GM23338 (cell line): ENCODE data around the gene RCSD1. TPM values are rescaled to one million over a fixed set of nuclear protein-coding genes. Genes with fewer than 3 reads are reported as not detected.
"Not testable (repeated sequence)": the region's sequence is repeated elsewhere in the genome, so short reads cannot be mapped to it uniquely, and the experiment has no call there.

Source experiments
- ATAC-seq: fragments of 200-7000 bp; cut with Tn5 transposase; 3 replicates; pipeline ENCODE4 v1.9.1; 2020
- DNase-seq: peaks from one replicate; pipeline ENCODE4 v3.0.0-alpha.2; 2015; ENCODE audit warnings: low spot score
- H2AFZ ChIP-seq: fragments of 200-600 bp; sonication (generic); 2 replicates; pipeline ENCODE4 v1.8.0; 2016; ENCODE audit warnings: antibody characterized with exemption, mild to moderate bottlenecking, moderate library complexity
- H3F3A ChIP-seq: fragments of 200-600 bp; sonication (generic); replicated peaks from 2 replicates; pipeline ENCODE4 v1.8.0; 2017; ENCODE audit warnings: antibody characterized with exemption, mixed run types, low read depth
- H3K27ac ChIP-seq: fragments of 200-600 bp; sonication (generic); 2 replicates; pipeline ENCODE4 v1.6.1; 2016; ENCODE audit warnings: low read depth
- H3K27me3 ChIP-seq: fragments of 200-600 bp; sonication (generic); 2 replicates; pipeline ENCODE4 v1.8.0; 2016; ENCODE audit warnings: mild to moderate bottlenecking, mixed run types, moderate library complexity; ENCODE audit not compliant: insufficient read depth
- H3K36me3 ChIP-seq: fragments of 200-600 bp; sonication (generic); 2 replicates; pipeline ENCODE4 v1.8.0; 2016; ENCODE audit warnings: mild to moderate bottlenecking; ENCODE audit not compliant: insufficient read depth
- H3K4me1 ChIP-seq: fragments of 200-600 bp; sonication (generic); 2 replicates; pipeline ENCODE4 v1.8.0; 2016; ENCODE audit warnings: mild to moderate bottlenecking, moderate library complexity; ENCODE audit not compliant: insufficient read depth
- H3K4me2 ChIP-seq: fragments of 200-600 bp; sonication (generic); 2 replicates; pipeline ENCODE4 v1.7.1; 2017; ENCODE audit warnings: mixed run types
- H3K4me3 ChIP-seq: fragments of 200-600 bp; sonication (generic); 2 replicates; pipeline ENCODE4 v1.6.1; 2016; ENCODE audit warnings: mixed run types
- H3K79me2 ChIP-seq: fragments of 200-600 bp; sonication (generic); replicated peaks from 2 replicates; pipeline ENCODE4 v1.8.0; 2017; ENCODE audit warnings: mild to moderate bottlenecking; ENCODE audit not compliant: insufficient read depth
- H3K9me2 ChIP-seq: fragments of 200-600 bp; sonication (generic); 2 replicates; pipeline ENCODE4 v1.8.0; 2017; ENCODE audit not compliant: insufficient read depth
- H4K20me1 ChIP-seq: fragments of 200-600 bp; sonication (generic); replicated peaks from 2 replicates; pipeline ENCODE4 v1.8.0; 2017; ENCODE audit warnings: mild to moderate bottlenecking; ENCODE audit not compliant: insufficient read depth
- H3K27ac Mint-ChIP-seq: 2 replicates; pipeline ENCODE4 v1.8.0; 2020; ENCODE audit warnings: inconsistent platforms, mild to moderate bottlenecking, moderate library complexity, mixed read lengths
- H3K27me3 Mint-ChIP-seq: 3 replicates; pipeline ENCODE4 v1.8.0; 2022; ENCODE audit warnings: low read depth, mild to moderate bottlenecking, moderate library complexity, mixed read lengths, inconsistent platforms; ENCODE audit not compliant: insufficient read depth, poor library complexity
- H3K36me3 Mint-ChIP-seq: 3 replicates; pipeline ENCODE4 v1.8.0; 2021; ENCODE audit warnings: low read depth, mild to moderate bottlenecking, inconsistent platforms, moderate library complexity, mixed read lengths
- H3K4me1 Mint-ChIP-seq: 3 replicates; pipeline ENCODE4 v1.8.0; 2020; ENCODE audit warnings: mild to moderate bottlenecking, inconsistent platforms, mixed read lengths
- H3K4me3 Mint-ChIP-seq: 3 replicates; pipeline ENCODE4 v1.8.0; 2021; ENCODE audit warnings: moderate library complexity, mild to moderate bottlenecking, inconsistent platforms, mixed read lengths
- H3K9me3 Mint-ChIP-seq: 3 replicates; pipeline ENCODE4 v1.8.0; 2020; ENCODE audit warnings: moderate library complexity, mild to moderate bottlenecking, inconsistent platforms, mixed read lengths
- ETS1 ChIP-seq: IDR thresholded peaks from 2 replicates; pipeline ENCODE4 v1.6.1; 2016; ENCODE audit warnings: antibody characterized with exemption
- JUNB ChIP-seq: IDR thresholded peaks from one replicate; pipeline ENCODE4 v1.6.1; 2016; ENCODE audit warnings: antibody characterized with exemption; ENCODE audit not compliant: unreplicated experiment
- STAT1 ChIP-seq: IDR thresholded peaks from one replicate; pipeline ENCODE4 v1.6.1; 2016; ENCODE audit warnings: antibody characterized with exemption; ENCODE audit not compliant: unreplicated experiment
- ZNF114 ChIP-seq: fragments of 250-450 bp; sonication (Bioruptor Pico); IDR thresholded peaks from 2 replicates; pipeline ENCODE4 v1.5.0; 2020; ENCODE audit warnings: mild to moderate bottlenecking, moderate library complexity
- polyA plus RNA-seq: library from polyadenylated mRNA; unstranded; fragments of >200 nt; fragmentation: Nextera tagmentation; extraction: Ambion mirVana; gene quantifications from 2 replicates; pipeline ENCODE4 v1.2.1, GENCODE V29; 2016
- total RNA-seq: library from RNA; depleted of rRNA; stranded (reverse); fragments of >200 nt; shearing (Covaris generic); gene quantifications from 2 replicates; pipeline ENCODE4 v1.2.3, GENCODE V29; 2014
- TF ChIP-seq, protein P1 (sequence below): fragments of 250-450 bp; sonication (Bioruptor Pico); IDR thresholded peaks from 2 replicates; pipeline ENCODE4 v1.5.0; 2020; ENCODE audit warnings: mild to moderate bottlenecking, moderate library complexity

The RCSD1 gene
- total and polyA plus RNA-seq, 2 experiments from 2014 or later, result 0.18 to 0.73 TPM

DNA sequence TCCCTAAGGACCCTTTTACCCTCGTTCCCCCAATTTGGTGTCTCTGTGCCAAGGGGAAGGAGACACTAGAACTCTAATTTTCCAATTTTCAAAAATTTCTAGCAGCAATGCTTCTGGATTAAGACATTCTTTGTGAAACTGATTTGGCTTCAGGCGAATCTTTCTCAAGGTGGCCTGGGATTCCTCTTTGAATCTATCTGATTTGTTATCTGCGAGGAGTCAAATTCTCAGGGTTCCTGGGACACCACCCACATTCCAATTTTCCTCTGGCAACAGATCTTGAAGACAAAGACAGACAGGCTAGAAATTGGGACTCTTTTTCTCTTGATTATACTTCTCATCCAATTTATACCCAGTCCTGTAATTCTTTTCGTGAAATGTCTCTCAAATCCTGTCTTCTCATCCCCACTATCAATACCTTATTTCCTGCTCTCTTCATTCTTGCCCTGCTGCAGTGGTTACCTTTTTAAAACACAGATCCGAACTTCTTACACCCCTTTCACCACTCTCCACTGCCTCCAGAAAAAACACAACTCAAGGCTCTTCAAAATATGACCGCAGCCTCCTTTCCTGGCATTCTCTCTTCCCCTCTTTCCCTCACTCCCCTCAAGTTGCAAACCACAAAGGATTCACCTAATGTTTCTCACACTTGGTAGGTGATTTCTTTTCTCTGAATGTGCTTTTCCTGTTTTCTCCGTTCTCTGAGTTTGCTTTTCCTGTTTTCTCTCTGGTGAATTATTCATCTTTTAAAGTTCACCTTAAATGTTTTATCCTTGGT is 89.1 kb downstream of the RCSD1 start:
- Mint-ChIP-seq H3K4me1 (peaks cover 34% of the 10 kb centered on the region), H3K27ac (no peak overlapping the region), H3K9me3 (peaks cover 9% of the 10 kb centered on the region), H3K27me3 (peaks cover 18% of the 10 kb centered on the region), H3K36me3 (peaks cover 8% of the 10 kb centered on the region), H3K4me3 (peak overlapping the region; percentile 0; the same call in 1 of the 3 replicates)
- Histone ChIP-seq H2AFZ (peak overlapping the region; percentile 84; the same call in 1 of the 2 replicates), H3K27me3 (0 out of 2 replicates have a peak, but pooled peaks cover 4% of the 10 kb centered on the region), H3F3A (peaks cover 3% of the 10 kb centered on the region; the same call in 1 of the 2 replicates), H3K4me2 (peak overlapping the region; percentile 80), H3K9me2 (no peaks in the 10 kb centered on the region), H3K36me3 (no peaks in the 10 kb centered on the region), H4K20me1 (peaks cover 9% of the 10 kb centered on the region), H3K4me1 (peaks cover 39% of the 10 kb centered on the region), H3K27ac (peak overlapping the region; percentile 67), H3K4me3 (peak overlapping the region; percentile 33; the same call in 1 of the 2 replicates), H3K79me2 (peaks cover 19% of the 10 kb centered on the region)
- peak; percentile 55 for DNase-seq
- TF ChIP-seq ETS1 (no peak), JUNB (no peak), STAT1 (no peak), ZNF114 (no peak)
- TF ChIP-seq, protein P1, sequence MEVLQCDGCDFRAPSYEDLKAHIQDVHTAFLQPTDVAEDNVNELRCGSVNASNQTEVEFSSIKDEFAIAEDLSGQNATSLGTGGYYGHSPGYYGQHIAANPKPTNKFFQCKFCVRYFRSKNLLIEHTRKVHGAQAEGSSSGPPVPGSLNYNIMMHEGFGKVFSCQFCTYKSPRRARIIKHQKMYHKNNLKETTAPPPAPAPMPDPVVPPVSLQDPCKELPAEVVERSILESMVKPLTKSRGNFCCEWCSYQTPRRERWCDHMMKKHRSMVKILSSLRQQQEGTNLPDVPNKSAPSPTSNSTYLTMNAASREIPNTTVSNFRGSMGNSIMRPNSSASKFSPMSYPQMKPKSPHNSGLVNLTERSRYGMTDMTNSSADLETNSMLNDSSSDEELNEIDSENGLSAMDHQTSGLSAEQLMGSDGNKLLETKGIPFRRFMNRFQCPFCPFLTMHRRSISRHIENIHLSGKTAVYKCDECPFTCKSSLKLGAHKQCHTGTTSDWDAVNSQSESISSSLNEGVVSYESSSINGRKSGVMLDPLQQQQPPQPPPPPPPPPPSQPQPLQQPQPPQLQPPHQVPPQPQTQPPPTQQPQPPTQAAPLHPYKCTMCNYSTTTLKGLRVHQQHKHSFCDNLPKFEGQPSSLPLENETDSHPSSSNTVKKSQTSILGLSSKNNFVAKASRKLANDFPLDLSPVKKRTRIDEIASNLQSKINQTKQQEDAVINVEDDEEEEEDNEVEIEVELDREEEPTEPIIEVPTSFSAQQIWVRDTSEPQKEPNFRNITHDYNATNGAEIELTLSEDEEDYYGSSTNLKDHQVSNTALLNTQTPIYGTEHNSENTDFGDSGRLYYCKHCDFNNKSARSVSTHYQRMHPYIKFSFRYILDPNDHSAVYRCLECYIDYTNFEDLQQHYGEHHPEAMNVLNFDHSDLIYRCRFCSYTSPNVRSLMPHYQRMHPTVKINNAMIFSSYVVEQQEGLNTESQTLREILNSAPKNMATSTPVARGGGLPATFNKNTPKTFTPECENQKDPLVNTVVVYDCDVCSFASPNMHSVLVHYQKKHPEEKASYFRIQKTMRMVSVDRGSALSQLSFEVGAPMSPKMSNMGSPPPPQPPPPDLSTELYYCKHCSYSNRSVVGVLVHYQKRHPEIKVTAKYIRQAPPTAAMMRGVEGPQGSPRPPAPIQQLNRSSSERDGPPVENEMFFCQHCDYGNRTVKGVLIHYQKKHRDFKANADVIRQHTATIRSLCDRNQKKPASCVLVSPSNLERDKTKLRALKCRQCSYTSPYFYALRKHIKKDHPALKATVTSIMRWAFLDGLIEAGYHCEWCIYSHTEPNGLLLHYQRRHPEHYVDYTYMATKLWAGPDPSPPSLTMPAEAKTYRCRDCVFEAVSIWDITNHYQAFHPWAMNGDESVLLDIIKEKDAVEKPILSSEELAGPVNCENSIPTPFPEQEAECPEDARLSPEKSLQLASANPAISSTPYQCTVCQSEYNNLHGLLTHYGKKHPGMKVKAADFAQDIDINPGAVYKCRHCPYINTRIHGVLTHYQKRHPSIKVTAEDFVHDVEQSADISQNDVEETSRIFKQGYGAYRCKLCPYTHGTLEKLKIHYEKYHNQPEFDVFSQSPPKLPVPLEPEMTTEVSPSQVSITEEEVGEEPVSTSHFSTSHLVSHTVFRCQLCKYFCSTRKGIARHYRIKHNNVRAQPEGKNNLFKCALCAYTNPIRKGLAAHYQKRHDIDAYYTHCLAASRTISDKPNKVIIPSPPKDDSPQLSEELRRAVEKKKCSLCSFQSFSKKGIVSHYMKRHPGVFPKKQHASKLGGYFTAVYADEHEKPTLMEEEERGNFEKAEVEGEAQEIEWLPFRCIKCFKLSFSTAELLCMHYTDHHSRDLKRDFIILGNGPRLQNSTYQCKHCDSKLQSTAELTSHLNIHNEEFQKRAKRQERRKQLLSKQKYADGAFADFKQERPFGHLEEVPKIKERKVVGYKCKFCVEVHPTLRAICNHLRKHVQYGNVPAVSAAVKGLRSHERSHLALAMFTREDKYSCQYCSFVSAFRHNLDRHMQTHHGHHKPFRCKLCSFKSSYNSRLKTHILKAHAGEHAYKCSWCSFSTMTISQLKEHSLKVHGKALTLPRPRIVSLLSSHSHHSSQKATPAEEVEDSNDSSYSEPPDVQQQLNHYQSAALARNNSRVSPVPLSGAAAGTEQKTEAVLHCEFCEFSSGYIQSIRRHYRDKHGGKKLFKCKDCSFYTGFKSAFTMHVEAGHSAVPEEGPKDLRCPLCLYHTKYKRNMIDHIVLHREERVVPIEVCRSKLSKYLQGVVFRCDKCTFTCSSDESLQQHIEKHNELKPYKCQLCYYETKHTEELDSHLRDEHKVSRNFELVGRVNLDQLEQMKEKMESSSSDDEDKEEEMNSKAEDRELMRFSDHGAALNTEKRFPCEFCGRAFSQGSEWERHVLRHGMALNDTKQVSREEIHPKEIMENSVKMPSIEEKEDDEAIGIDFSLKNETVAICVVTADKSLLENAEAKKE, result no peak
- no peak for ATAC-seq

GRCh38 chr1:167719715-167720421 is 89.8 kb downstream of the RCSD1 start:
- H3K9me3 Mint-ChIP-seq, H3K9me2 ChIP-seq, H3K36me3 Mint-ChIP-seq, H3K27ac Mint-ChIP-seq, H3K27me3 ChIP-seq, H3K4me3 Mint-ChIP-seq, H3F3A ChIP-seq, DNase-seq, ATAC-seq, H3K36me3 ChIP-seq: not testable (repeated sequence)
- H3K79me2 ChIP-seq, result peaks cover 27% of the 10 kb centered on the region
- H2AFZ ChIP-seq, result peak overlapping the region; percentile 84; the same call in 1 of the 2 replicates
- H3K4me1 ChIP-seq, result peaks cover 43% of the 10 kb centered on the region
- peak overlapping the region; percentile 67 for H3K27ac ChIP-seq
- peaks cover 17% of the 10 kb centered on the region for H4K20me1 ChIP-seq
- Mint-ChIP-seq H3K27me3 (peaks cover 12% of the 10 kb centered on the region), H3K4me1 (peaks cover 40% of the 10 kb centered on the region)
- H3K4me3 ChIP-seq, result peak overlapping the region; percentile 33; the same call in 1 of the 2 replicates
- peak overlapping the region; percentile 80 for H3K4me2 ChIP-seq
